GM15510 (cell line): Measurements from ENCODE around the gene DSE.

ENCODE experiments used
- POLR2A ChIP-seq: IDR thresholded peaks from 3 replicates; pipeline ENCODE4 v1.6.1; 2011; ENCODE audit warnings: borderline replicate concordance; ENCODE audit not compliant: insufficient read length; ENCODE audit errors: extremely low read depth

The DSE gene

GRCh38 chr6:116397914-116398313 lies 27.2 kb downstream of the DSE start:
- TF ChIP-seq POLR2A, result no peak

GRCh38 chr6:116398316-116399010 lies 27.7 kb downstream of the DSE start:
- no peak for TF ChIP-seq POLR2A

- TF ChIP-seq POLR2A, result no peak
Observed at GRCh38 chr6:116399287-116399686, 28.5 kb downstream of the DSE start.

GRCh38 chr6:116400328-116400727 lies 29.6 kb downstream of the DSE start:
- TF ChIP-seq POLR2A, result no peak

GRCh38 chr6:116402108-116402937 lies 31.6 kb downstream of the DSE start:
- TF ChIP-seq POLR2A, result no peak

GRCh38 chr6:116403205-116403604 lies 32.5 kb downstream of the DSE start:
- no peak for TF ChIP-seq POLR2A

- no peak for TF ChIP-seq POLR2A
Observed at GRCh38 chr6:116404696-116405095, 33.9 kb downstream of the DSE start.

GRCh38 chr6:116405138-116405537 lies 34.4 kb downstream of the DSE start:
- no peak for TF ChIP-seq POLR2A

GRCh38 chr6:116405652-116406356 lies 35.1 kb downstream of the DSE start:
- no peak for TF ChIP-seq POLR2A

GRCh38 chr6:116406678-116407345 lies 36.1 kb downstream of the DSE start:
- TF ChIP-seq POLR2A, result no peak

- TF ChIP-seq POLR2A, result no peak
Observed at GRCh38 chr6:116408491-116408890, 37.7 kb downstream of the DSE start.

- TF ChIP-seq POLR2A, result no peak
Observed at GRCh38 chr6:116409756-116410155, 39.0 kb downstream of the DSE start.

GRCh38 chr6:116411284-116411623 lies 40.5 kb downstream of the DSE start:
- no peak for TF ChIP-seq POLR2A

- TF ChIP-seq POLR2A, result no peak
Observed at GRCh38 chr6:116412270-116412669, 41.5 kb downstream of the DSE start.

GRCh38 chr6:116413357-116413756 lies 42.6 kb downstream of the DSE start:
- TF ChIP-seq POLR2A, result no peak
